Right cardiac atrium (tissue), 5 donors: ENCODE measurements around the gene TMEM205. TPM values are rescaled to one million over a fixed set of nuclear protein-coding genes. Genes with fewer than 3 reads are reported as not detected.
"Not testable (repeated sequence)": the region's sequence is repeated elsewhere in the genome, so short reads cannot be mapped to it uniquely, and the experiment has no call there.

Experiments used
- ATAC-seq, 2 donors: fragments of 200-7000 bp; cut with Tn5 transposase; one replicate each; pipeline versions ENCODE4 v1.8.0 to v1.9.1; 2020; ENCODE audit warnings: moderate library complexity in 2 of 2, mild to moderate bottlenecking in 1 of 2
- DNase-seq, 3 donors: peaks; one replicate each; pipeline ENCODE4 v3.0.0-alpha.2; 2020
- H3K27ac ChIP-seq: one replicate; pipeline ENCODE4 v1.5.1; 2013; ENCODE audit warnings: mild to moderate bottlenecking, low read length, control low read depth, moderate library complexity
- H3K27me3 ChIP-seq: one replicate; pipeline ENCODE4 v1.6.1; 2013; ENCODE audit not compliant: control insufficient read depth, insufficient read depth
- H3K4me1 ChIP-seq: one replicate; pipeline ENCODE4 v1.6.1; 2013; ENCODE audit warnings: low read length; ENCODE audit not compliant: control insufficient read depth, insufficient read depth
- H3K4me3 ChIP-seq: one replicate; pipeline ENCODE4 v1.5.1; 2013; ENCODE audit warnings: low read length, control low read depth
- H3K9me3 ChIP-seq: one replicate; pipeline ENCODE4 v1.6.1; 2013; ENCODE audit warnings: low read length; ENCODE audit not compliant: control insufficient read depth
- WGBS: extraction: QIAGEN DNeasy Blood & Tissue Kit; methylation state at CpG from one replicate; pipeline ENCODE4 v1.1.7; 2013; 5-methylcytosine and 5-hydroxymethylcytosine counted together
- intact Hi-C, 4 donors: fragments of 100-400 bp; cut with DNase I; formaldehyde crosslinking; loops; one replicate each; pipeline versions ENCODE4 v1.11.0 to v1.14.0; 2022 to 2023
- polyA plus RNA-seq: library from polyadenylated mRNA; stranded (reverse); fragments of 200-250 nt; gene quantifications from one replicate; pipeline ENCODE4 v1.2.3, GENCODE V29; 2013
- total RNA-seq, 4 donors: library from RNA; stranded (reverse); fragmentation: NEBNext Ultra II Directional; extraction: Animal tissue kit (Norgen Biotek cat#: 25700); gene quantifications; one replicate each; pipeline ENCODE4 v1.2.1, GENCODE V29; 2021
- donor health status: healthy with polysubstance abuse.
- donor health status: DM: no; HTN: yes; CAD: no.
- donor health status: DM: no; HTN: no; CAD: no.
- donor health status: DM: no; HTN: yes; CAD: no; lungs with severe emphysema.
- donor health status: DM: yes; HTN: yes; CAD: no.

Gene TMEM205
- total and polyA plus RNA-seq, 5 donors = 92.9 to 149 (median 100) TPM

DNA sequence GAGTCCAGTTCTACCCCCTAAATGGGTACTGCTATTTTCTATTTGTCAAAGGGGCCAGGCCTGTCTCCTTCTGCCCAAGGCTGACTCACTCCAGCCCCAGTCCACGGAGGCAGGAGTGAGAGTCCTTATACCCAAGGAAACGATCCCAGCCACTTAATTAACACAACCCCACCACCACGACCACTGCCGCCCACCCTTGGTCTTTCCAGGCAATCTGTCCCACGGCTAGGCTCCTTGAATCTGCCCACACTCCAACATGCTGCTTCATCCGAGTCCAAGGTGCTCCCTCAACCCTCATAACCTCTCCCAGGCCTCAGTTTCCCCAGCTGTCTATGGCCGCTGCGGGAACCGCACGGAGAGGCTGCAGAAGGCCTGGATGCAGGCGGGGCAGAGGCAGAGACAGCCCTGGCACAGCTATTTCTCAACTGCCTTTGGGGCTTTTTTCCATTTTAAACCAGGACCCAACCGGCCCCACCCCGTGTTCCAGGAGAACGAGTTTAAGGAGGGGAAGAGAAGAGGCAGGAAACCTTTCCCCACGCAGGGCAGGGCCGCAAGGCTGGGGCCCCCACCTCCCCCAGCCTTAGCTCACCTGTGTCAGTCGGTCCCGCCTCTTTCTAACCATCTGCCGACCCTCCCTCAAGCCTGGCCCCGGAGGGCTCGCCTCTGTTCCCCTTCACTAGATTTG lies 7.4 kb downstream of the TMEM205 start:
- H3K4me3 ChIP-seq = peak overlapping the region; percentile 83
- H3K27me3 ChIP-seq = no peaks in the 10 kb centered on the region
- H3K27ac ChIP-seq = peak overlapping the region; percentile 57
- H3K9me3 ChIP-seq = no peaks in the 10 kb centered on the region
- peaks cover 4% of the 10 kb centered on the region for H3K4me1 ChIP-seq
- intact Hi-C loops = loop anchor here in 1 of 4 donors (5.0 kb wide), 1 partner anchor 41 kb away; the partner anchor contains the start of gene TSPAN16
- DNase-seq = peak in 2 of 3 donors; percentile 53 to 65
- WGBS = 33% methylated on average over 21 of the region's 21 CpGs
- peak; percentile 12 to 53 for ATAC-seq

- Histone ChIP-seq H3K4me1 (peaks cover 4% of the 10 kb centered on the region), H3K27ac (no peak overlapping the region), H3K27me3 (no peaks in the 10 kb centered on the region), H3K9me3 (no peaks in the 10 kb centered on the region), H3K4me3 (no peak overlapping the region)
- intact Hi-C loops = loop anchor here in 1 of 4 donors (5.0 kb wide), 1 partner anchor 41 kb away; the partner anchor contains the start of gene TSPAN16
- ATAC-seq = no peak
- peak in 2 of 3 donors; percentile 31 to 52 for DNase-seq
- WGBS = 88% methylated on average over 7 of the region's 7 CpGs
These were observed 7.9 kb downstream of the TMEM205 start for GRCh38 chr19:11338121-11338520.

DNA sequence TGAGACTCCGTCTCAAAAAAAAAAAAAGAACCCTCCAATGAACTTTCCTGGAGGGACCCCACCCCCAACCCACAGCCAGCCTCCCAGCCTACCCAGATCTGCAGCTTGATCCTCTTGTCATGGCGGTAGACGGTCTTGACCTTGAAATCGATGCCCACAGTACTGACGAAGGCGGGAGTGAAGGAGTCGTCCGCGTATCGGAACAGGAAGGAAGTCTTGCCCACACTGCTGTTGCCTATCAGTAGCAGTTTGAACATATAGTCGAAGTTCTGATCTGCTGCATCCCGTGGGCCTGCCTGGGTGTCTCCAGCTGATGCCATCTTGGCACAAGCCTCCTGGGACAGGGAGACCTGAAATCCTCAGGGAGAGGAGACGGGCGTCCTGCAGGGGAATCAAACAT lies 9.0 kb downstream of the TMEM205 start:
- Histone ChIP-seq H3K4me3 (no peak overlapping the region), H3K27me3 (no peaks in the 10 kb centered on the region), H3K27ac (no peak overlapping the region), H3K9me3 (no peaks in the 10 kb centered on the region), H3K4me1 (peaks cover 4% of the 10 kb centered on the region)
- ATAC-seq (no peak), DNase-seq (peak in 2 of 3 donors; percentile 26 to 31)
- WGBS = 75% methylated on average over 14 of the region's 14 CpGs
- intact Hi-C loops = loop anchor here in 1 of 4 donors (5.0 kb wide), 1 partner anchor 40 kb away; the partner anchor contains the start of gene TSPAN16

DNA sequence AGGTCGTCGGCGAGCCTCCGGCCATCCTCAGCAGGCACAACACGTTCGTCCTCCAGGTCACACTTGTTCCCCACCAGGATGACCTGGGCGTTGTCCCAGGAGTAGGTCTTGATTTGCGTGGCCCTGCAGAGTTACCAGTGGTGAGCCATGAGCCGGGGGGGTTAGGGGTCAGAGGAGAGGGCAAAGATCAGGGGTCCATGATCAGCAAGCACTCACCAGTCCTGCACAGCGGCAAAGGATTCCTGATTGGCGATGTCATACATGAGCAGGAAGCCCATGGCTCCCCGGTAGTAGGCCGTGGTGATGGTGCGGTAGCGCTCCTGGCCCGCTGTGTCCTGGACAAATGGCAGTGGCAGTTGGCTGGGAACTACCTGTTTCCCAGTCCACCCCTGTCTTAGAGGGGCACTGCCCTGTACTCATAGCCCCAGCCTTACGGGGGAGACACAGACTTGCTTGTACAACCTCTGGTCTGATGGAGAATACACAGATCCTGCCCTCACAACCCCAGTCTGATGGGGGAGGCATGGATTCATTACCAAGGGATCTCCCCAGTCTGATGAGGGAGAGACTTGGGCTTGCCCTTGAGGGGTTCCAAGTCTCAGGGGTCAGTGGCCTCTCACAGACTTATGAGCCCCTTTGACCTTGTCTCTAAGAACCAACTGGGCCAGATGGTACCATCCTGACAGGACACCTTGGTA lies 10.5 kb downstream of the TMEM205 start:
- Histone ChIP-seq H3K27me3 (no peaks in the 10 kb centered on the region), H3K9me3 (no peaks in the 10 kb centered on the region), H3K4me3 (no peak overlapping the region), H3K27ac (no peak overlapping the region), H3K4me1 (peaks cover 4% of the 10 kb centered on the region)
- WGBS = 96% methylated on average over 17 of the region's 17 CpGs
- ATAC-seq = no peak
- intact Hi-C loops = loop anchor here in 1 of 4 donors (5.0 kb wide), 1 partner anchor 38 kb away; the partner anchor contains the start of gene TSPAN16
- DNase-seq = peak in 2 of 3 donors; percentile 25 to 35

GRCh38 chr19:11333838-11334237 lies 12.2 kb downstream of the TMEM205 start:
- H3K27me3 ChIP-seq, H3K27ac ChIP-seq, intact Hi-C loops, ATAC-seq, H3K9me3 ChIP-seq, H3K4me3 ChIP-seq, H3K4me1 ChIP-seq: not testable (repeated sequence)
- peak in 1 of 3 donors; percentile 19 for DNase-seq
- 88% methylated on average over 9 of the region's 9 CpGs for WGBS

DNA sequence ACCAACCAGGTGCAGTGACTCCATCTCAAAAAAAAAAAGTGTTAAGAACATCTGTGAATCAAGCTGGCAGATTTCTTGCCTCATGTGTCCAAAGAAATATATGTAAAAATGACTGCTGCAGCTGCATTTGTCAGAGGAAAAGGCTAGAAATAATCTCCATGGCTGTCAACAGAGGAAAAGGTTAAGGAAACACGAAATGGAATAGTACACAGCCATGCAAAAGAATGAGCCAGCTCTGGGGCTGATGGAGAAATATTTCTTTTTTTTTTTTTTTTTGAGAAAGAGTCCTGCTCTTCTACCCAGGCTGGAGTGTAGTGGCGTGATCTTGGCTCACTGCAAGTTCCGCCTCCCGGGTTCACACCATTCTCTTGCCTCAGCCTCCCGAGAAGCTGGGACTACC lies 13.2 kb downstream of the TMEM205 start:
- ATAC-seq (no peak), DNase-seq (no peak)
- Histone ChIP-seq H3K27ac (no peak overlapping the region), H3K9me3 (no peaks in the 10 kb centered on the region), H3K4me3 (no peak overlapping the region), H3K4me1 (no peaks in the 10 kb centered on the region), H3K27me3 (no peaks in the 10 kb centered on the region)
- intact Hi-C loops = no loop called here
- 96% methylated on average over 5 of the region's 5 CpGs for WGBS

DNA sequence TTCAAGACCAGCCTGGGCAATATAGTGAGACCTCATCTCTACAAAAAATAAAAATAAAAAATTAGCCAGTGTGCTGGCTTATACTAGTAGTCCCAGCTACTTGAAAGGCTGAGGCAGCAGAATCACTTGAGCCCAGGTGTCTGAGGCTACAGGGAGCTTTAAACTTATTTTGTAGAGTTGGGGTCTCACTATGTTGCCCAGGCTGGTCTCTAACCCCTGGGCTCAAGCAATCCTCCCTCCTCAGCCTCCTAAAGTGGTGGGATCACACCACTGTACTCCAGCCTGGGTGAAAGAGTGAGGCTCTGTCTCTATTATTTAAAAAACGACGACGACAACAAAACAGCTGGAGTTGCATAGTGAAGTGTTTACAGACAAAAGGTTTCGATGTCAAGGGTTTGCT lies 14.6 kb downstream of the TMEM205 start:
- DNase-seq (peak in 1 of 3 donors; percentile 4), ATAC-seq (no peak)
- 88% methylated on average over 4 of the region's 4 CpGs for WGBS
- Histone ChIP-seq H3K27ac (no peak overlapping the region), H3K27me3 (no peaks in the 10 kb centered on the region), H3K4me3 (no peak overlapping the region), H3K9me3 (no peaks in the 10 kb centered on the region), H3K4me1 (no peaks in the 10 kb centered on the region)
- intact Hi-C loops = no loop called here

DNA sequence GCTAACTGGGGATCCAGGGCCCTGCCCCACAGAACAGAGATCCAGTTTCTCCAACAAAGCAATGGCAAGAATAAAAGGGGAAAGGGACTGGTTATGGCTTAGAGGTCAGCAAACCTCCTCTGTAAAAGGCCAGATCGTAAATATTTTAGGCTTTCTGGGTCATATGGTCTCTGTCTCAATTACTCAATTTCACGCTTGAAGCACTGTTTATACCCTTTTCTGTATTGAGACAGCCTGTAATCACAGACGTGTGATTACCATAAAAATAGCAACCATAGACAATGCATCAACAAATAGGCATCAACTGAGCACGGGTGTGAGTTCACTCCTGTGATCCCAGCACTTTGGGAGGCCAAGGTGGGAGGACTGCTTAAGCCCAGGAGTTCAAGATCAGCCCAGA lies 15.9 kb downstream of the TMEM205 start:
- WGBS = 82% methylated on average over 4 of the region's 4 CpGs
- Histone ChIP-seq H3K27me3 (no peaks in the 10 kb centered on the region), H3K4me1 (no peaks in the 10 kb centered on the region), H3K4me3 (no peak overlapping the region), H3K27ac (no peak overlapping the region), H3K9me3 (no peaks in the 10 kb centered on the region)
- peak in 1 of 3 donors; percentile 5 for DNase-seq
- intact Hi-C loops = no loop called here
- no peak for ATAC-seq

- WGBS = 93% methylated on average over 7 of the region's 7 CpGs
- H3K27me3 ChIP-seq = no peaks in the 10 kb centered on the region
These were observed 20.5 kb downstream of the TMEM205 start for GRCh38 chr19:11325544-11325943.

GRCh38 chr19:11324748-11325389 lies 21.2 kb downstream of the TMEM205 start:
- DNase-seq (peak in 2 of 3 donors; percentile 50 to 65), ATAC-seq (peak; percentile 3 to 21)
- Histone ChIP-seq H3K27me3 (no peaks in the 10 kb centered on the region), H3K4me3 (no peak overlapping the region), H3K27ac (peak overlapping the region; percentile 0), H3K4me1 (peaks cover 3% of the 10 kb centered on the region), H3K9me3 (no peaks in the 10 kb centered on the region)
- WGBS = 68% methylated on average over 17 of the region's 17 CpGs
- intact Hi-C loops = no loop called here

More at GRCh38 chr19:11325544-11325943, 20.5 kb downstream of the TMEM205 start:
- intact Hi-C loops = no loop called here
- no peaks in the 10 kb centered on the region for H3K9me3 ChIP-seq
- ATAC-seq (no peak), DNase-seq (peak in 1 of 3 donors; percentile 7)
- peaks cover 3% of the 10 kb centered on the region for H3K4me1 ChIP-seq
- no peak overlapping the region for H3K4me3 ChIP-seq
- H3K27ac ChIP-seq = no peak overlapping the region
